Measurements from ENCODE around the gene ZBTB21. TPM values are rescaled to one million over a fixed set of nuclear protein-coding genes. Genes with fewer than 3 reads are reported as not detected.

ZBTB21 gene
- total and polyA plus RNA-seq, 9 of the 15 experiments (the other 6 are each of a cell fraction or from before 2014, with no cell fraction given), result 2.2 to 15.2 (median 8.7) TPM

- no peak for TF ChIP-seq E2F6 (IDR thresholded peaks at IDR 0.05; ENCODE audit: borderline replicate concordance in 1 of 2, extremely low read depth in 1 of 2, insufficient read depth in 1 of 2, insufficient read length in 1 of 2, low read depth in 1 of 2, low read length in 1 of 2, poor library complexity in 1 of 2, severe bottlenecking in 1 of 2)
- TF ChIP-seq HLTF (IDR thresholded peaks at IDR 0.05), result no peak
- TF ChIP-seq PPARD (CRISPR knock-in tag; IDR thresholded peaks at IDR 0.05), result no peak
- TF ChIP-seq ZNF217 (CRISPR knock-in tag; IDR thresholded peaks at IDR 0.05), result no peak
- no peak for TF ChIP-seq POLR2AphosphoS2 (IDR thresholded peaks at IDR 0.05; ENCODE audit: low read length)
- no peak for TF ChIP-seq NUFIP1 (IDR thresholded peaks at IDR 0.05; ENCODE audit: partially characterized antibody)
- no peak for TF ChIP-seq REST (IDR thresholded peaks at IDR 0.05; ENCODE audit: borderline replicate concordance)
- TF ChIP-seq REST (CRISPR knock-in tag; IDR thresholded peaks at IDR 0.05; ENCODE audit: low read depth), result no peak
- TF ChIP-seq ZNF583 (CRISPR knock-in tag; IDR thresholded peaks at IDR 0.05), result no peak
- no peak for TF ChIP-seq KAT2B (IDR thresholded peaks at IDR 0.05; ENCODE audit: low read depth, low read length)
These were observed 40.1 kb downstream of the ZBTB21 start (continued) for GRCh38 chr21:41970106-41970391.

Data from K562 (cell line).